Left cardiac atrium (tissue), 4 donors: ENCODE results near the gene FSCN2. TPM values are rescaled to one million over a fixed set of nuclear protein-coding genes. Genes with fewer than 3 reads are reported as not detected.

Source experiments
- ATAC-seq, 2 donors: fragments of 200-7000 bp; cut with Tn5 transposase; one replicate each; pipeline ENCODE4 v1.9.1; 2020; ENCODE audit warnings: mild to moderate bottlenecking in 2 of 2, moderate library complexity in 2 of 2
- DNase-seq: peaks from one replicate; pipeline ENCODE4 v3.0.0-alpha.2; 2020
- intact Hi-C, 2 donors: fragments of 100-400 bp; cut with DNase I; formaldehyde crosslinking; loops; one replicate each; pipeline versions ENCODE4 v1.14.1 to v1.15.1; 2022 to 2023
- total RNA-seq, 2 donors: library from RNA; stranded (reverse); fragmentation: NEBNext Ultra II Directional; extraction: Animal tissue kit (Norgen Biotek cat#: 25700); gene quantifications; one replicate each; pipeline ENCODE4 v1.2.1, GENCODE V29; 2021
- donor health status: DM: no; HTN: yes; CAD: no.
- donor health status: DM: no; HTN: yes; CAD: no; lungs with severe emphysema.
- donor health status: DM: yes; HTN: yes; CAD: no.
- donor health status: Dilated cardiomyopathy.

The FSCN2 gene
- total RNA-seq, 2 donors from 2014 or later = 0.38 to 0.39 TPM

DNA sequence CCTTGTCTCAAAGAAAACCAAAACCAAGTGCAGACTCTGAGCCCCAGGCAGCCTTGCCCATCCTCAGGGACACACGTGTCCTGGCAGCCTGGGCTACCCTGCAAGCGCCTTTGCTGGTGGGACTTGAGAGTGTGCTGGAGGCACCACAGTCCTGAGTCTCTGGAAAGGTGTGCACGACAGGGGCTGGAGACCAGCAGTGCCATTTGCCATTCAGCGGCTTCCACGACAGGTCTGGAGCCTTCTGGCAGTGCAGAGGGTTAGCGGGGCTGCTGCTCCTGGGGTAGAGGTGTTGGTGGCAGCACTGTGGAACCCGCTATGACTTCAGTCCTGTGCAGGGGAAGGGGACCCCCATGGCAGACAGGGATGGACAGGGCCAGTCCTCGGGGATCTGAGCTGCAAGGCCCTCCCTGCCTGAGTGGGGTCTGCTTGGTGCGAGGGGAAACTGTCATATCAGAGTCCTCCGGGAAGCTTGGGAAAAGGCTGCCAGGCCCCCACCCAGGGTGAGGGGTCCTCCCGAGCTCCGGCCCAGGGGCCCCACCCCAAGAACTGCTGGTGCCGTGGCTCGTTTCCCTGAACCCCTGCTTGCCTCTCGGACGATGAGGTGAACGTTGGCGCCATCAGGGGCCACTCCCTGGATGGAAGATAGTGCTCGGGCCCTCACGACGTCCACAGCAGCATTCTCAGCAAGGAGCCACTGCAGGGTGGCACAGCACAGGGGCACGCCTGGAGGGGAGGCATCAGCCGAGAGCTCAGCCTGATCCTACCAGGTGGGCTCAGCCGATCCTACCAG lies 17.2 kb downstream of the FSCN2 start:
- DNase-seq (no peak), ATAC-seq (no peak)
- intact Hi-C loops = no loop called here

DNA sequence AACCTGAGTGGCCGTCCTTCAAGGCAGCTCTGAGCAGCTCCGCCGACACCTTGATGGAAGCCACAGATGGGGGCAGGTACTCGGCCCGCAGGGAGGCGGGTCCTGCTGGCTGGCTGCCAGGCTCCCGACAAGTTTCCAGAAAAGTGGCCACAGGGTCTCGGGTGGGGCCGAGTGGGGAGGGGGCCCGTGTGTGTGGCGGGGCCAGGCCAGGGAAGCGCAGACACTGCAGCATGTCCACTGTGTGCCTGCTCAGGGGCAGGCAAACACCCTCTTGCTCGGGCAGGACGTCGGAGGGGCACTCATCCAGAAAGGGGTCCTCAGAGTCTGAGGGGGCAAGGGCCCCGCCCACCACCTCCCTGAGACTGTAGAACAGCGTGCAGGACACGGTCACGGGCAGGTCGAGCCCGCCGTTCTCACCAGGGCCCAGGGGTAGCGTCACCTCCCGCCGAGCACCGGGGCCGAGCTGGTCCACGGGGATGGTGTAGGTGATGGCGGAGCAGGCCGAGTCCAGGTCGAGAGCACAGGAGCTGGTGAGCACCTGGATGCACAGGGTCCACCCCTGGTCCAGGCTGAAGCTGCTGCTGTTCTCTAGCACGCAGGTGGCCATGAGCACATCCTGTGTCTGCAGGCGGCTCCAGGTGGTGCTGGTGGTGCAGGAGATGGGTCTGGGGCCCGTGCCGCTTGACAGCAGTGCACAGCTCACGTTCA lies 18.9 kb downstream of the FSCN2 start:
- intact Hi-C loops = no loop called here
- ATAC-seq (no peak), DNase-seq (peak; percentile 29)

DNA sequence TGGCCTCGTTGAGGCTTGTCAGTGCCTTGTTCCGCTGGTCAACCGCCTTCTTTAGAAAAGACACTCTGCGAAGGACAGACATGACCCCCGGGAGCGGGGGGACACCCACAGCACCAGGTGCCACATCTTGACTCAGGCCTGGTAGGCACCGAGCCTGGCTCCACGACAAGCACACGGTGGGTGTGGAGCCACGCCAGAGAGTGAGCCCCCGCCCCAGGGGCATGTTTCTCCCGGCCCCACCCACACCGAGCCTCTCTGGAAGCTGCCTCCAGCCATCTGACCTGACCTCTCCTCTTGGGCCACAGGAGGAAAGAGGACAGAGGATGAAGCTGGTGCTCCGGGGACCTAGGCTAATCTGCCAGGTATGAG lies 19.4 kb downstream of the FSCN2 start:
- intact Hi-C loops = no loop called here
- ATAC-seq (no peak), DNase-seq (peak; percentile 20)

DNA sequence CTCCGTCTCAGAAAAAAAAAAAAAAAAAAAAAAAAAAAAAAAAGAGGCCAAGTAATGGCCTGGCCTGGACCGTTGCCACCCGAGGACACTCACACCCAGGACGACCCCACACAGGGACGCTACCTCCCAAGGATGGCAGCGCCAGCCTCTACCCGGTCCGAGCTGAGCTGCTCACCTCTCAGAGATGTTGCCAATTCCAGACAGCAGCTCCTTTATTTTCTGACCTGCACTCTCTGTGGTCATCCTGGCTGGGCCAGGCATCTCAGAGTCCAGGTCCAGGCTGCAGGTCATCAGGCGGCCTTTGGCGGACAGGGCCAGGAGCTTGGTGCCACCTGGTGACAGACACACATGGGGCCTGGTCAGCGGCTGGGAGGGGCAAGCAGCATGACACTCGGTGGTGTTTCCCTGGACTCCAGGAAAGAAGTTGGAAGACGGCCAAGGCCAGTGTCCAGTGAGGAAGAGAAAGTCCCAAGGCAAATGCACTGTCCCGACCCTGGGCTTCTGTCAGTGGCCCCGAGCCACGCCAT lies 20.9 kb downstream of the FSCN2 start:
- intact Hi-C loops = no loop called here
- ATAC-seq (no peak), DNase-seq (peak; percentile 37)

GRCh38 chr17:81549826-81550225 lies 21.6 kb downstream of the FSCN2 start:
- ATAC-seq (no peak), DNase-seq (no peak)
- intact Hi-C loops = loop anchor here in 1 of 2 donors (5.0 kb wide), 1 partner anchor 33 kb away; no protein-coding TSS in a partner anchor

DNA sequence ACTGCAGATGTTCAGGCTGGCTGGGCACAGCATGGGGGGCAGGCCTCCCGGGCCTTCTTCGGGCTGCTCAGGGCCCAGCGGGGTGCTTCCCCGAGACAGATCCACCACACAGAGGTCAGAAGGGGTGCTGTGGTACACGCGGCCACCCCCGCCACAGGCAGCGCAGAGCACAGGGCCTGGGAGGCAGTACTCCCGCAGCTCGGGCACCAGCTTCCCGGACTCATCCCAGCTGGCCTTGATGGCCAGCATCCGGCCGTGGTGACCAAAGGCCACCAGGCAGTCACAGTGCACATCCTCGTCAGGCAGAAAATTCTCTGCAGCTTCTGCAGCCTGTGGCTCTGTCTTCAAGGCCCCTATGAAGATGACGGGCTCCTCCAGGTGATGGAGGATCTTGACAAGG lies 22.1 kb downstream of the FSCN2 start:
- DNase-seq = no peak
- intact Hi-C loops = loop anchor here in 1 of 2 donors (5.0 kb wide), 1 partner anchor 33 kb away; no protein-coding TSS in a partner anchor
- ATAC-seq = no peak

GRCh38 chr17:81550830-81551457 lies 22.8 kb downstream of the FSCN2 start:
- DNase-seq (peak; percentile 24), ATAC-seq (no peak)
- intact Hi-C loops = loop anchor here in 1 of 2 donors (5.0 kb wide), 1 partner anchor 34 kb away; no protein-coding TSS in a partner anchor

DNA sequence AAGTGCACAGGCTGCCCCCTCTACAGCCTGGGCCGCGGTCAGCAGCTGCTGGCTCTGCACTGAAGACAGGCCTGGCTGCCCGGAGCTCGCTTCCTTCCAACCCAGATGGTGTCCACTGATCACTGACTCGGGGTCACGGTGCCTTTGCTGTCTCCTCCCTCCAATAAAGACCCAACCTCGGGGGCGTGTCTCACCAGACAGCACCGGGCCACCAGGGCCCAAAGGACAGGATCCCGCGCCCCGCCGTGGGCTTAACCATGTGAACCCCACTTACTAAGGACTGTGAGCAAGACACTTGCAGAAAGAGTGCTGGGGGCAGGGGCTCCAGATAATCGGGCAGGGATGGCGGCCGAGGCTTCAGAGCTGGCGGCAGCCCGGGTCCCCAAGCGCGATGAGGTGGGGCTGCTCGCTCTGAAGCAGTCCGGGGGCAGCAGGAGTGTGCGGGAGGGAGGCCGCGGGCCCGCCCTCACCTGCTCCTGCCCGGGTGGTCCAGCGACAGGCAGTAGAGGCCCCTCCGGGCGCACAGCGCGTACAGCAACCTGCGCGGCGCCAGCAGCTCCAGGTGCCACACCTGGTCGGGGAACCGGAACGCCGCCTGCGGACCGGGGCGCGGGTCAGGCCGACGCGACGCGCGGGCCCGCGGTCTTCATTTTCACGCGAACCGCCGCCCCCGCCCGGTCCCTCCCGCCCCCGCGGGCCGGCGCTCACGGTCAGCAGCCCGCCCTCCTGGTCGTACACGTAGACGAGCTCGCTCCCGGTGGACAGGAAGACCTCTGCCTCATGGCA lies 23.5 kb downstream of the FSCN2 start:
- ATAC-seq (peak; percentile 21 to 27), DNase-seq (peak; percentile 43)
- intact Hi-C loops = loop anchor here in 1 of 2 donors (5.0 kb wide), 1 partner anchor 34 kb away; no protein-coding TSS in a partner anchor

- peak; percentile 73 to 79 for ATAC-seq
- DNase-seq = peak; percentile 85
- intact Hi-C loops = loop anchor here in 1 of 2 donors (5.0 kb wide), 1 partner anchor 35 kb away; no protein-coding TSS in a partner anchor
Measured at GRCh38 chr17:81552244-81553017, 24.3 kb downstream of the FSCN2 start, which contains the start of gene FAAP100. TSS of gene FAAP100 (minus strand) at chr17:81552353. CDS start at chr17:81552330, 23 bp downstream.

DNA sequence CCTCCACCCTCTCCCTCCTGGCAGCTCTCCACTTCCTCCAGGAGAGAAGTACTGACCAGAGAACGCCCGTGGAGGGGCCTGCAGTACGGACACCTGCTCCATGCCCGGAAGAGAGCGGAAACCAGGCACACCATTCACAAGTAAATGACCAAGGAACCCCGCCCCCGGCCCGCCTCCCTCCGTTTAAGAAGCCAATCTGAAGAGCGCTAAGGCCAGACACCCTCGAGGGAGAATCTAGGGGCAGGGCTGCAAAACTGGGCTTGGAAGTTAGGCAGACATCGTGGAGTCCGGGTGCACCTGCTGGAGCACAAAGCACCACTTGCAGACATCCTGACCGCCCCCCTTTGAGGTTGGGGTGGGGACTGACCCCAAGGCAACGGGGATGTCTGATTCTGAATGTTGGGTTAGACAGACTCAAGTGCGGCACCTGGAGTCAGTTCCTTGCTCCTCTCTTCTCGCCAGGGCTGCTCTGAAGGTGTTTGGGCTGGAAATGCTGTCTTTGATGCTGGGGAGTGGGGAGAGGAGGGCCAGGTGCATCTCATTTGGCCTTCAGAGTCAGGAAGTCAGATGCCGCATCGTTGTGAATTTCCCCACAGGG lies 24.9 kb downstream of the FSCN2 start:
- intact Hi-C loops = loop anchor here in 1 of 2 donors (5.0 kb wide), 1 partner anchor 36 kb away; no protein-coding TSS in a partner anchor
- DNase-seq (peak; percentile 82), ATAC-seq (peak; percentile 71)

- DNase-seq (peak; percentile 49), ATAC-seq (peak; percentile 3 to 8)
- intact Hi-C loops = loop anchor here in 1 of 2 donors (5.0 kb wide), 1 partner anchor 36 kb away; no protein-coding TSS in a partner anchor
Measured at GRCh38 chr17:81553616-81554181, 25.5 kb downstream of the FSCN2 start.

DNA sequence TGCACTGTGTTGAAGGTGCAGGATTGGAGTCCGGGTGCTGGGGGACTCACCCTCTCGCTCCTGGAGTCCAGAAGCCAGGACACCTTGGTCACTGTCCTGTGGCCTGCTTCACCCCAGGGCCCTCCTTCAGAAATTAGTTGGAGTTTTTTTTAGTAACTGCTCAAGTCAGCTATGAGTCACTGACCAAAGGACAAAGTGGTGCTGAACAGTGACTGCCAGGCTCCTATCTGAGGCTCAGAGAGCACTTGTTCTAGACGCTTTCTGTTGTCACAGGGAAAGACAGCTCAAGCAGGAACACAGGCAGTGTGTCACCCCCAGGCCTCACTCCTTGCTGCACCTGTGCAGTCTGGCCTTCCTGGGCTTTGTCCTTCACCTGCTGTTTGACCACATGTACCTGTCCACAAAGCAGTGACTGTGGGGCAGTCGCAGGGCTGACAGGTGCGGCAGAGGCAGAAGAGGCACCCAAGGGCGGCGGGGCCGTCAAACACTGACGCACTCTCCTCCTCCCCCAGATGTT lies 28.1 kb downstream of the FSCN2 start:
- intact Hi-C loops = no loop called here
- peak in 1 of 2 donors; percentile 18 for ATAC-seq
- peak; percentile 18 for DNase-seq

GRCh38 chr17:81556863-81557262 lies 28.7 kb downstream of the FSCN2 start:
- intact Hi-C loops = no loop called here
- ATAC-seq (no peak), DNase-seq (no peak)

DNA sequence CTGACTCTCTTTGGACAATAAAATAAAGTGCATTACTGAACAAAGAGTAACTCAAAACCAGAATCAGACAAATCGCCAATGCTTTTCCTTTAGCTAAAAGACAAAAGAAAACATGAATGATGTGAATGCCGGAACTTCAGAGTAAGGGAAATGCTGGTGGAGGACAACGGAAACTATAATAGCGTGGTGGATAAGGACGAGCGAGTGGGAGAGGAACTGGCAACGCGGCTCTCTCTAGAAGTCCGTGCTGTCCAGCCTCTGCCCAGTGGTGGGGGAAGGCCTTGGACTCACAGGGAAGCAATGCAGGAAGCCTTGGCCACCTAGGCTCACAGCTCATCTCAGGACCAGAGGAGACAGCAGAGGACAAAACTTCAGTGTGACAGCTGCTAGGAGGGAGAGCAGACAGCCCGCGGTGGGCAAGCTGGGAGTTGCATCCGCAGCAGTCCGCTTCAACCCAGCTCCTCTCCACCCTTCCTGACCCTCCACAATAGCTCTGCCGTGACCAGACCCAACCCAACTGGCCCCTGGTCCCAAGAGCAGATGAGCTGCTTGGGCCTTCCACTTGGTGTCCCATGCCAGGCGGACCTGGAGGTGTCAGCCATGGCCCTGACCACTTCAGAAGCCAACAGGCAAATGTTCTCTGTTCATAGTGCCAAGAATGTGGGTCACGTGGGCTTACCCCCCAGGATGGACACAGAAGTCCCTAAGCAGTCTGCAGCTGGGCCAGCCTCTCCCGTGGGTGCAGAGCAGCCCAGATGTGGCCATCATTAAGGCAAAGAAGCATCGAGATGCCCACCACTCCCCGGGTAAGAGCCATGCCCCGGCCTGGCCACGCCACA lies 29.3 kb downstream of the FSCN2 start:
- intact Hi-C loops = no loop called here
- DNase-seq = peak; percentile 20
- peak in 1 of 2 donors; percentile 8 for ATAC-seq

DNA sequence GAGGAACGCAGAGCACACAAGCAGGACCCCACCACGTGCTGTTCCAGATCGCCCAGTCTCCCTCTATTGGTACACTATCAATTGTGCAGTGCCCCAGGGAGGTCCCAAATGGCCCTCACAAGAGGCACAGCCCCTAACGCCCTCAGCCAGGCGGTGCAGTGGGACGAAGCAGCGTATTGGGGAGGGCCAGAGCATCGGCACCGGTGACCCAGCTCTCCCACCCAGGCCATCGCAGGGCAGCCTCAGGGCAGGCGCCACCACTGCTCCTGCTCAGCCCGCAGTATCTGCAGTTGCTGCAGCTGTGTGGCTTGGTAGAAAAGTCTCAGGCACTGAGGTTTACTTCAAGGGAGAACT lies 29.9 kb downstream of the FSCN2 start:
- intact Hi-C loops = no loop called here
- no peak for ATAC-seq

More for the DNA sequence above, 29.9 kb downstream of the FSCN2 start:
- no peak for DNase-seq
